Esophagus muscularis mucosa (tissue), 3 donors: ENCODE data around the gene ACTL10.

Experiments used
- CTCF ChIP-seq, 3 experiments: fragments of 200-600 bp in 2 of 3; fragments of 450-650 bp in 1 of 3; sonication (generic) in 2 of 3; IDR thresholded peaks; one replicate each; pipeline ENCODE4 v1.5.1; 2017 to 2019; ENCODE audit warnings: antibody characterized with exemption in 3 of 3, mild to moderate bottlenecking in 2 of 3, moderate library complexity in 1 of 3
- POLR2A ChIP-seq: fragments of 450-650 bp; IDR thresholded peaks from one replicate; pipeline ENCODE4 v1.6.1; 2017; ENCODE audit warnings: antibody characterized with exemption, moderate library complexity, mild to moderate bottlenecking, low read depth
- POLR2AphosphoS5 ChIP-seq, 2 donors: sonication (generic); formaldehyde crosslinking; IDR thresholded peaks; one replicate each; pipeline ENCODE4 v1.6.1; 2017; ENCODE audit warnings: antibody characterized with exemption in 2 of 2

DNA sequence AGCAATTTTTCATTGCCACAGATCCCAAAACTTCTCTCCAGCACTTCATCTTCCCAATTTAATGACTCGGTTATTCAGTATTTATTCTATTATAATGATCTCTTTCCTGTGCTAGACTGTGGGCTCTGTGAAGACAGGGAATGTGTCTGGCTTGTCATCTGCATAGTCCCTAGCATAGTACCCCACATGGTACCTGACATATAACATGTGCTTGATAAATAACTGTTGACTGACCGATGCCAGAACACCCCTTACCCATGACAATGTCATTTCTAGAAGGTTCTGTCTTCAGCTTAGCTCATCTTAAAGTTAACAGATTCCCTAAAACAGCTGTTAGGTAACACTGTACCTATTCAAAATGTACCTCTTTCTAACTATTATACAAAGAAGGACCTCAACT is 49.8 kb downstream of the ACTL10 start:
- TF ChIP-seq CTCF (IDR thresholded peaks at IDR 0.05) (no peak), POLR2A (no peak), POLR2AphosphoS5 (IDR thresholded peaks at IDR 0.05) (no peak)
